ENCODE results near the gene TIMM22. TPM values are rescaled to one million over a fixed set of nuclear protein-coding genes. Genes with fewer than 3 reads are reported as not detected.
"Not testable (repeated sequence)": the region's sequence is repeated elsewhere in the genome, so short reads cannot be mapped to it uniquely, and the experiment has no call there.

TIMM22 gene
- total RNA-seq, 2 donors from 2014 or later, result 8.0 to 8.4 TPM

DNA sequence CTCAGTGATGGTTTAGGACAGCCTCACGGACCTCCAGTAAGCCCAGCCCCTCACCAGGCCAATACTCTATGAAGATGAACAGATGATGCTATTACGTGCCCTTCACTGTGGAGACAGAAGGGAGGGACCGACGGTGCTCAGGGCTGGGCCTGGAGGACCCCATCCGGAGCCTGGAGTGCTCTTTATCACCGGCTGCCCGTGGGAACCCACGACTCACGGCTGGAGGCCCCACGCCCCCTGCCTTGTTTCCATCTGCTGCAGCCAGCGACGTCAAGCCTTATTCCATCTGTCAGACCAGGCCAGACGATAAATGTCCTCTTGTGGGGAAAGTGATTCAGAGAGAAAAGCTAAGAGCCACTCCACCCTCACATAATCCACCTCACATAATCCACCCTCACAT lies 4.0 kb upstream of the TIMM22 start:
- intact Hi-C loops (cut with DNase I), result no loop called here
- DNase-seq (ENCODE audit: low spot score), result no peak

DNA sequence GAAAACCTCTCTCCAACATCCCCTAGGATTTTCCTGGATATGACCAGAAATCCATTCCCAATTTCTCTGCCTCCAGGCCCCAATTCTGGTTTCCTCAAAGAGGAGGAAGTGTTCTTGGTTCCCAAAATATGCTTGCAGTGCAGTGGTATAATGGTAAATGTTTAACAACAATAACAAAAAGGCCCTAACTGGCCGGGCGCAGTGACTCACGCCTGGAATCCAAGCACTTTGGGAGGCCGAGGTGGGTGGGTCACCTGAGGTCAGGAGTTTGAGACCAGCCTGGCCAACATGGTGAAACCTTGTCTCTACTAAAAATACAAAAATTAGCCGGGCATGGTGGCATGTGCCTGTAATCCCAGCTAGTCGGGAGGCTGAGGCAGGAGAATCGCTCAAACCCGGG lies 1.6 kb upstream of the TIMM22 start:
- DNase-seq (ENCODE audit: low spot score); intact Hi-C loops (cut with DNase I): not testable (repeated sequence)

DNA sequence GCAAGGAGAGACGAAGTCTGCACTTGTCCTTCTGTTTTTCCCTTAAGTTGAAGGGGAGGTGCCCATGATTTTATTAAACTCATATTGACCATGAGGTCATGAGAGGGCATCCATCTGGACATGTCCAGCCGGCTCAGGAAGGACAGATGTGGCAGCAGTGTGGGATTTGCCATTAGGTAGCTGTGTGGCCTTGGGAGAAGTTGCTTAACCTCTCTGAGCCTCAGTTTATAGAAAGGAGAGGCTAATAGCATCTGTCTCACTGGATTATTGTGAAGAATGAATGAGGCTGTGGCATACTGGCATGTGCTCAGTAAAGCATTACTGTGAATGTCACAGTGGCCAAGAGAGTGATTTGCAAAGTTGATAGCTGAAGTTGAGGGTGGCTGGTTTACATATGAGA lies 1.2 kb downstream of the TIMM22 start:
- intact Hi-C loops (cut with DNase I), result no loop called here
- no peak for DNase-seq (ENCODE audit: low spot score)

DNA sequence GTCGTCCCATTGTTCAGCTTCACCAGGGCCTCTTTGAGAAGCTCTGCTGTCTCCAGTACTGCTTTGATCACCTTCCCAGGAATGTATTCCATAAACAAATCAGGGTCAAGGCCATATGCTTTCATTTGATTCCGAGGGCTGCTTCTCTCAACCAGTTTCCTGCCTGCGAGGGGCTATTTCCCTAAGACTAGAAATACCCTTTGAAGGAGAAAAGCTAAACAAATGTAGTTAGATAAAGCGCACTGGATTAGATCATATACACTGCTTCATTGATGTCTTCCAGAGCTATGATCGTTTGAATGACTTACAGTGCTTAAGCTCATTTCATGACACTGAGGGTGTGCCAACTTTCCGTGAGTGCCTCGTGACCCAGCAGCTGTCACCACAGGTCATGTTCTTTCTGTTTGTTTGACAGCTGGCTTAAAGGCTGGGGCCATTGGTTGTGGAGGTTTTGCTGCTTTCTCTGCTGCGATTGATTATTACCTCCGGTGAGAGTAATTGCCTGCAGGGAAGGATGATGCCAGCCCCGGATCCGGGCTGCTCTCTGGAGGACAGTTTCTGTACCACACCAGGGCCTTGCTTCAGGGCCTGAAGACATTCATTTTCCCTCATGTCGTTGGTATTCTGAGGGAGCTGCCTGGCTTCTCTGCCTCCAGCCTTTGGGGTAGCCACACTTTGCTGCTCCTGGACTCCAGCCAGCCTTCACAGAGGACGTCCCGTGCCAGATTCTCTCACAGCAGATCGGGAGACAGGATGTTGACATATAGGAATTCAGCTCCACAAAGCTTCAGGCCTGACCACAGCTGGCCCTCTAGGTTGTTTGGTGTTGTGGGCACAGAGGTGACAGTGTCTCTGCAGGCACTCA lies 3.9 kb downstream of the TIMM22 start:
- no peak for DNase-seq (ENCODE audit: low spot score)
- intact Hi-C loops (cut with DNase I), result loop anchor here in 1 of 2 donors (5.0 kb wide), 1 partner anchor 46 kb away; no protein-coding TSS in a partner anchor

DNA sequence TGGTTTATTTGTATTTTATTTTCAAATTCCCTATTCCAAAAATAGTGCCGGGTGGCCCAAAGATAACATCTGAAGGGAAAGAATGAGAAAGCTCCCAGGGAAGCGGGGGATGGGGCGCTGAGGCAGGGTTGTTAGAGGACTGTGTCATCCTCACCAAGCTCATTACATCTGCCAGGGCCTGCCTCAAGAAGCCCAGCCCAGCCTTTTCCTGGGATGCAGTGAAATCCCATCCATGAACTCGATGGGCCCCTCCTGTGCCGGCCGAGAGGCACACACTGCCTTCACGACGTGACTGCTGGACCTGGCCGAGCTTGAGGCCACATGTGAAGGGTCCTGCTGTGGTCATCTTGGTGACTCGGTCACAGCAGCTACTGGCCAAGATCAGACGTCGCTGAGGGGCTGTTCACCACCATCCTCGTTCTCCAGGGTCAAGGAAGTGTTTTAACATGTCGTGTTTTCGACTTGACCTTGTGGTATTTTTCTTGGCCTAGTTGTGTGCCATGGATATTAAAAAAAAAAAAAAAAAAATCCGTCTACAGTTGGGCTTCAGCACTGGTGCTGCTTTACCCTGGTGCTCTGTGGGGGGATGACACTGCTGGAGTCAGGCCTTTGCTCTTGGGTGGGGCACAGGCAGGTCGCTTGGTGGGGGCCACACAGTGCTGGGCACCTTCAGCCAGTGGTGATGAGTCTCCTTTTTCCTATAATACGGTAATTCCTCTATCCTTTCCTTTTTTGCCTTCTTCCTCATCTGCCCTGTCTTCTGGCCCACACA lies 4.9 kb downstream of the TIMM22 start:
- intact Hi-C loops (cut with DNase I), result loop anchor here in 1 of 2 donors (5.0 kb wide), 1 partner anchor 45 kb away; no protein-coding TSS in a partner anchor
- no peak for DNase-seq (ENCODE audit: low spot score)

DNA sequence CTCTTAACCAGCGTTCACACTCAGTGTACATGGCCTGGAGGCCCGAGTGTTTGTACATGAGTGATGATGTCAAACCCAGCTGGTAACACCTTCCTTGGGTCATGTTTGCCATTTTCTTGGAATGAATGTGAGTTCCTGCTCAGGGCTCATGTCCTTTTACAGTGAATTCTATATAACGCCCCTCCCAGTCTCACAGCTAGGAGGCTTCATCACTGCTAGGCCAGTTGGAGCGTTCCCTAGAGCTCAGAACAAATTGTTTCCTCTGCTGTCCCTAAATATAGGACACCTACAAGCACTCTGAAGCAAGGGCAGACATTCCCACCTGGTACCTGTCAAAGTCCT lies 5.5 kb downstream of the TIMM22 start:
- intact Hi-C loops (cut with DNase I), result loop anchor here in 1 of 2 donors (5.0 kb wide), 1 partner anchor 45 kb away; no protein-coding TSS in a partner anchor
- DNase-seq (ENCODE audit: low spot score), result no peak

DNA sequence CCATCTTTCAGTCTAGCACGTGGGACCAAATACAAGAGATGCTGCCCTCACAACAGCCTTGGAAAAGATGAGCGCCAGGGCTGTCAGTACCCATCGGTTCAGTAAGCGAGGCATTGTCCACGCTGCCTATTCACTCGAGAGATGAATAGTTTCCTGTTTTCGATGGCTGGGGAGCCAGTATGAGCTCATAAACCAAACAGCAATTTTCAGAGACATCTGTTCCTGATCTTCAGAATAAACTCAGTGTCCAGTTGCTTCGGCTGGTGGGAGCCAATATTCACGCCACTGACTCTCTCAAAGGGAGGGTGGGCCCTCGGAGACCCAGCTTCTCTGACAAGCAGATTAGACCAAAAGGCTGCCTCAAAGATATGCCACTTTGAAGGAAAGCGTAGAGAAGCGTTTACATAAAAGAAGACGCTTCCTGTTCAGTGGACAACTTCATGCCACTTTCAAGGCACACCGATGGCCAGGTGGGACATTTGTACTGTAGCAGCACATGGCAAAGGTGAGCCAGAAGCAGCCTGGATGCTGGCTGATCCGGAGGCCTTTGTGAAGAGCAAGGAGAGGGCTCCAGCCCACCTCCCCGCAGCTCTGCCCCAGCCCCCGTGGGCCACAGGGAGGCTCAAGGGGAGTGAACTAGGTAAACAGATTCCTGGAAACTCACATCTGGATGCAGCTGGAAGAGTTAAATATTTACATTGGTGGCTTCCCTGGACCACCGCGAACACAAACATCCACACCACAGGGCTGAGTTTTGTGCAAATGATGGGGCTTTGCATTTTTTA lies 6.0 kb downstream of the TIMM22 start:
- intact Hi-C loops (cut with DNase I), result loop anchor here in 1 of 2 donors (5.0 kb wide), 1 partner anchor 44 kb away; no protein-coding TSS in a partner anchor
- DNase-seq (ENCODE audit: low spot score), result no peak

DNA sequence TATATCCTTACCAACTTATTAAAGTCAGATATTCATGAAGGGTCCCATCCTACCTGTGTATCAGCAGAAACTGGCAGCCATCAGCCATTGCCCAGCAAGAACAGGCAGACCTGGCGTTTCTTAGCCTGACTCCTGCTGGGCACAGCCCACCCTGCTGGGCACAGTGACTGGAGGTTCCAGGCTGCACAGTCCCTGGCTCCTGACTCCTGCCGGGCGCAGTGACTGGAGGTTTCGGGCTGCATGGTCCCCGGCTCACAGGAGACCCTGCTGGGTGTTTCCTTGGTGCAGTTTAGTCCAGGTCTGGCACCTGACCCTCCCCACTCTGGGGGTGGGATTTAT lies 6.7 kb downstream of the TIMM22 start:
- DNase-seq (ENCODE audit: low spot score), result no peak
- intact Hi-C loops (cut with DNase I), result loop anchor here in 1 of 2 donors (5.0 kb wide), 1 partner anchor 44 kb away; no protein-coding TSS in a partner anchor

DNA sequence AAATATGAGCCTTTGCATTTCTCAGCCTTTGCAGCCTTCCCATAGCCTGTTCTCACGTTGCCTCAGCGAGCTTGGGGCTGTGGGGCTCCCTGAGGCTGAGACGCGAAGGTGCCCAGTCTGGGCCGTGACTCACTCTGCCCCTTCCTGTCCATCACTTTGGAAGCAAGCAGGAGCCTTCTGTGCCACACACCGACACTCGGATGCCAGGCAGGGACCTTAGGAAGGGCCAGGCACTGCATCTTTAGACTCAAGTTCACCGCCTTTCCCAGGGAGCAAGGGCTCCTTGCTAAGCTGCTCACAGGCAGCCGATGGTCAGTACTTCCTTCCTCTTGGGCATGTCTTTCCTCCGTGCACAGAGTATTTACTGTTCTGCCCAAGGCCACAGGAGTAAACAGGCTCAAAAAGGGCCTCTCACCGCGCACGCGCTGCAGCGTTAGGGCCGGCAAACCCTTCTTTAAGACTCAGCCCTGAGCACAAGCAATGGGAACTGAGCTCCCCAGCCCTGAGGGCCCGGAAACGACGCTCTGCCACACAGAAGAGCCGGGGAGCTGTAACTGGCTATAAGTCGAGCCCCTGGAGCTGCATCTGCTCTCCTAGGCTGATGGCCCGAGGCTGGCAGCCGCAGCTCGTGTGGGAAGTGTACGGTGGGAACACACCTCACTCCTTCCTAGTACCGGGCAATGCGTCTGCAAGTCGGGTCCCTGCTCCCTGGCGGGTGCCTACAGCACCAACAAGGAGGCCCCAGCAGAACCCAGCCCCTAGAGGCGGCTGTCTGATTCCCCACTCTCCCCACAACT lies 7.2 kb downstream of the TIMM22 start:
- no peak for DNase-seq (ENCODE audit: low spot score)
- intact Hi-C loops (cut with DNase I), result loop anchor here (2.0 to 5.0 kb wide), 2 partner anchors 43 to 53 kb away; no protein-coding TSS in a partner anchor

DNA sequence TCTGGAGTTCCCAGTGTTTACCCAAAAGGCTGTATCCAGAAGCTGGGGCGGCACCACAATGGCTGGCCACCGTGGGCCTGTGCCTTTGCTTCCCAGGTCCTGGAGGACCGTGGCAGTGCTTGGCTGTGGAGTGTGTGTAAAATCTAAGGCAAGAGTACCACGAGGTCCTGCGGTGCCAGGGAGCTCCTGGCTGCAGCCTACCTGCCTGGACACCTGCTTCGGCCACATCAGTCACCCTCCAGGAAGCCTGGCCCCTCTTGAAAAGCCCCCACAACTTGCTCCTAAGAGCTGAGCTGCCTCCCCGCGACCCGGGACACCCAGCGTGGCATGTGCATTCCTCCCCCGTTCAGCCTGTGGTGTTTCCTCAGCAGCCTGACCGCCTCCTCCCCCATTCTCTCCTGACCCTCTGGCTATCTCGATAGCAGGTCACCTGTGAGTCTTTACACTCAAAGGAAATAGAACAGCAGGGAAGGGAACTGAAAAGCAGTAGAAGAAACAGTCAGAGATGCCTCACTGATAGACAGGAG lies 7.9 kb downstream of the TIMM22 start:
- DNase-seq (ENCODE audit: low spot score), result no peak
- intact Hi-C loops (cut with DNase I), result loop anchor here (2.0 to 5.0 kb wide), 2 partner anchors 42 to 52 kb away; no protein-coding TSS in a partner anchor

DNA sequence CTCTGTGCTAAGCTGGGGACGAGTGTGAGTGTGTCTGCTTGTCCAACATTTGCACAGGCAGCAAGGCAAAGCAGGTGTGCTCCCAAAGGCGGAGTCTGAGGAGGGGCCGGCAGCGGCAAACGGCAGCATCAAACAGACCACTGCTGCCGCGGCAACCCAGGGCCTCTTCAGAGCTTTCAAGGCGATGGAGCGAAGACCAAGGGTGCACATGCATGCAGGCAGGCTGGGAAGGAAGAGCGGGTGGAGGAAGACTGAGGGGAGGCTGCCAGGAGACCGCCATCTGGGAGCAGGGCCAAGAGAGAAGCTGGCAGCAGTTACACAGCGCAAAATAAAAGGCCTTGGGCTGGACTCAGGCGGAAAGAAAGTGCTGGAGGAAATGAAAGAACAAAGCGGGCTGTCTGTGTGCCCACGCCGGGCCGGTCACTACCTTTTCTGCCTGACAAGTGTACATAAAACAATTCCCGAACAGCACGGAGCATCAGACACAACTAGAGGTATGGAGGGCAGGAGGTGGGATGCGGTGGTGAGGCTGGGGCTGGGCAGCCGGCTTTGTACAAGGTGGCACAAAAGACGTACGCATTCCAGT lies 8.5 kb downstream of the TIMM22 start:
- intact Hi-C loops (cut with DNase I), result loop anchor here in 1 of 2 donors (2.0 kb wide), 1 partner anchor 51 kb away; no protein-coding TSS in a partner anchor
- DNase-seq (ENCODE audit: low spot score), result no peak

DNA sequence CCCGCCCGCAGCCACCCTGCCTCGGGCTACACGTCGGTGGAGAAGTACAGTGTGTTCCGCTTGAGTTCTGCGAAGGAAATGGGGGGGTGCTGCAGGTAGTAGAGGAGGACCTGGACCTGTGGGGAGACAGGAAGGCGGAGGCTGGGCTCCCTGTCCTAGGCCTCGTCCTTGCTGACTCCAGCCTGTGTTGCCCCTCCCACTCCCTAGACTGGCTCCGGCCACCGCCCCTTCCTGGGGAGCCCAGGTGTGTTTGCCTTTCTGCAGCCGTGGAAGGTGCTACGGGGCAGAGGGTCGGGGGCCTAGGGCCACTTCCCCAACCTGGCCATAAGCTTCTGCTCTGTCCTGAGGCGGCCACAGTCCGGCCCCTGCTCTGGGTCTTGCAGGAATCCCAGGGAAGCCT lies 9.1 kb downstream of the TIMM22 start:
- no peak for DNase-seq (ENCODE audit: low spot score)
- intact Hi-C loops (cut with DNase I), result no loop called here

DNA sequence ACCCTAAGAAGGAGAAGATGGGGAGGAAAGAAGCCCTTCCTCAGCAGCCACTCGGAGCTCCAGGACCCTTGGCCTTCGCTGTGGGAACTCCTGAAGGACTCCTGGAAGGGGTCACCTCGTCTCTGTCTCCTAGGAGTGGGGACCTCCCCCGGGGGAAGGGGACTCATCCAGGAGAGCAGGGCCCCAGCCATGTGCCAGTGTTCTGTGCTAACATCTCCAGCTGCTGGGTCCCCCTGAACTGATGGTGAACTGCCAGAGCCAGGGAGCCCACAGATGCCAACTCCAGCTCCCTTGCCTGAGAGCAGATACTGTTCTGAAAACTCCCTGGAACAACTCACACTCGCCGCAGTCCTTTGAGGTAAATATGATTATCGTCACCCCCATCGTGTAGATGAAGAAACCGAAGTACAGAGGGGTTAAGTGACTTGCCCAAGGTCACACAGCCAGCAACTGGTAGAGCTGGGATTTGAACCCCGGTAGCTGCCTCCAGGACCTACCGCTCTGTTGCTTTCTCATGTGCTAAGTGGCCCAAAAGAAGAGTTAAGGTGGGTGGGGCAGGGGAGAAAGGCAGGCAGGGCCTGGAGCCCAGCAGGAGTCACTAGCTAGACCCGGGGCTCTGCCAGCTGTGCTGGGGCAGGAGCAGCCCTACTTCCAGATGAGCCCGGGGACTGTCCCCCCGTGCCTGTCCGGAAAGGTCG lies 10.5 kb downstream of the TIMM22 start:
- intact Hi-C loops (cut with DNase I), result no loop called here

DNA sequence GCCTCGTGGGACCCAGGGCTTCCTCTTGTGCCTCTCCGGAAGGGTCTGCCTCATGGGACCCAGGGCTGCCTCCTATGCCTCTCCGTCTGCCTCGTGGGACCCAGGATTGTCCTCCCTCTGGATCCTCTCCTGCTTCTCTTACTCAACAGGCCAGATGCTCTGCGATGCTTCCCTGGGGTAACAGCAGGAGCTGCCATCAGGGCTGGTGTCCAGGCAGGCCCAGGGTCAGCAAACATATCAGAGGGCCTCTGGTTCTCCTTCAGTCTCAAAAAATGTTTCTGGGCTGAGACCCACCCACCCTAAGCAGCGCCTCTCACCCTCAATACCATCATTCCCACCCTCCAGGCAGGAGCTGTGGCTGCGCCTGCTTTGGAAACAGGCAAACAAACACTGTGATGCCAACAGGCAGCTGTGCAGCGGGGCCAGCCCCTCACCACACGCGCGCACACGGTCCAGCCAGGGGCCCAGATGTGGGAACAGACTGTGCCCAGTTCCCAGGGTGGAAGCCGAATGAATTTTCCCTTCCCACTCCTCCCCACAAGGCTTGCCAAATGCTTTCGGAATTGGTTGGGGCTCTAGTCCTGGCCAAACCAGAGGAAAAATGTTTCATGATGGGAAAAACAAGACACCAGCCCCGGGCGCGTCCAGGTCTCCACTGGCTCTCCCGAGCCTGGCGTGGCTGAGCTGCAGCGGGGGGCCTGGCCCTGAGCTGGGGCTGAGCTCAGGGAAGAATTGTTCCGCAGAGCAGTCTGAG lies 11.3 kb downstream of the TIMM22 start:
- DNase-seq (ENCODE audit: low spot score), result no peak

More for the DNA sequence above, 10.5 kb downstream of the TIMM22 start:
- DNase-seq (ENCODE audit: low spot score), result no peak

DNA sequence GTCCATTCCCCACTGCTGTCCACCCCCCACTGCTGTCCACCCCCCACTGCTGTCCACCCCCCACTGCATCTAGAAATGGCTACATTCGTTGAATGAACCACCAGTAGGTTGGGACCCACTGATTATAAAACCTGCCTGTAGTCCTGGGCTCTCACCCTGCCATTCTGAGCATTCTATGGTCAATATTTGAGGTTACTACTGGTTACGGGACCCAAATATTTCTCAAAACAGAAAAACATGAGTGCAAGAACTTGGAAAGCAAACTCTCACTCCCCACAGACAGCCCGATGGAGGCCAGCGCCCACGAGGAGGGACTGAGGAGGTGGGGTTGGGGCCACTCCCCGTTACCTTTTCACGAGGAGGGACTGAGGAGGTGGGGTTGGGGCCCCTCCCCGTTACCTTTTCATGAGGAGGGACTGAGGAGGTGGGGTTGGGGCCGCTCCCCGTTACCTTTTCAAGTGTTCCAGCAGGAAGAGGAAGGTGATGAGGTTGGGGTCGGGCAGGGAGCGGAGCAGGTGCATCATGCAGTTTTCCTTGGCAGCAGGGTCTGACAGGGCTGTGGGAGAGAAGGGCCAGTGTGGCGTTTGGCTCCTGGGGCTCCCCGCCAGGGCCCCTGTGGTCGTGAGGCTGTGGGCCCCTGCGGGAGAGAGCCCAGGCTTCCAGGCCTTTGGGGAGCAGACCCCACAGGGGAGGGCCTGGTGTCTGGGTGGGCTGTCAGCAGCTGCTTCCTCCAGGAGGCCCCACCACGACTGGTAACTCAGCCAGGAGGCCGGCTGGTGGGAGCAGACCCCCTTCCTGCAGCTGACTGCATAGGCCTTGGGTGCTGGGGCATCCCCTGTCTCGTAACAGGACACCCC lies 12.5 kb downstream of the TIMM22 start:
- DNase-seq (ENCODE audit: low spot score), result no peak
- intact Hi-C loops (cut with DNase I), result no loop called here

More for the DNA sequence above, 11.3 kb downstream of the TIMM22 start:
- intact Hi-C loops (cut with DNase I), result no loop called here

DNA sequence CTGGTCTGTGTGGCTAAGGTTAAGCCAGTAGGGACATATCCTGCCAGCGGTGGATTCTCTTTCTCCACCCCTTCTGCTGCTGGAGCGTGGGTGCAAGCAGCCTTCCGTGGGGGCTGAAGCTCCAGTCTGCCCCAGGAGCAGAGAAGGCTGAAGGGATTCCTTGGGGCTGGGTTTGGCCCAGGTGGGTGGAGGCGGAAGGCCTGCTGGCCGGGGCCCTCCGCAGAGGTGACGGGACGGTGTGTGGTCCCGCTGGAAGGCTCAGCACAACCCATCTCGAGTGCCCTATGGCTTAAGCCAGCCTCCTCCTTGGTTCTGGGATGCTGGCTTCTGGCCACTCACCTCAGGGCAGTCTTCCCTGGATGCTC lies 13.1 kb downstream of the TIMM22 start:
- intact Hi-C loops (cut with DNase I), result no loop called here
- DNase-seq (ENCODE audit: low spot score), result no peak
